ENCODE data around the gene SLC5A2.
"Not testable (repeated sequence)": the region's sequence is repeated elsewhere in the genome, so short reads cannot be mapped to it uniquely, and the experiment has no call there.

Gene SLC5A2

GRCh38 chr16:31491778-31492418 is 9.0 kb downstream of the SLC5A2 start:
- no peak for DNase-seq (ENCODE audit: insufficient read length, low spot score)
- FAIRE-seq = no peak
- TF ChIP-seq SPI1 (IDR thresholded peaks at IDR 0.05; ENCODE audit: low read depth, low read length) = no peak
- no peak for TF ChIP-seq PAX5 (IDR thresholded peaks at IDR 0.05; ENCODE audit: insufficient read depth, low read length, severe bottlenecking)
- TF ChIP-seq POLR2AphosphoS5 (IDR thresholded peaks at IDR 0.05; ENCODE audit: low read depth, low read length) = no peak
- no peak for TF ChIP-seq TAF1 (IDR thresholded peaks at IDR 0.05; ENCODE audit: low read depth, low read length)
- no peak for TF ChIP-seq POLR2A (IDR thresholded peaks at IDR 0.05; ENCODE audit: low read depth, low read length)
- no peak for TF ChIP-seq POU2F2 (IDR thresholded peaks at IDR 0.05; ENCODE audit: low read depth, low read length)

GRCh38 chr16:31493506-31494125 is 10.7 kb downstream of the SLC5A2 start:
- FAIRE-seq (no peak), DNase-seq (ENCODE audit: insufficient read length, low spot score) (no peak)
- no peak for TF ChIP-seq PAX5 (IDR thresholded peaks at IDR 0.05; ENCODE audit: insufficient read depth, low read length, severe bottlenecking)
- no peak for TF ChIP-seq POLR2AphosphoS5 (IDR thresholded peaks at IDR 0.05; ENCODE audit: low read depth, low read length)
- no peak for TF ChIP-seq POLR2A (IDR thresholded peaks at IDR 0.05; ENCODE audit: low read depth, low read length)
- no peak for TF ChIP-seq SPI1 (IDR thresholded peaks at IDR 0.05; ENCODE audit: low read depth, low read length)
- no peak for TF ChIP-seq POU2F2 (IDR thresholded peaks at IDR 0.05; ENCODE audit: low read depth, low read length)
- TF ChIP-seq TAF1 (IDR thresholded peaks at IDR 0.05; ENCODE audit: low read depth, low read length) = no peak

GRCh38 chr16:31496670-31497069 is 13.7 kb downstream of the SLC5A2 start:
- no peak for TF ChIP-seq POU2F2 (IDR thresholded peaks at IDR 0.05; ENCODE audit: low read depth, low read length)
- no peak for TF ChIP-seq TAF1 (IDR thresholded peaks at IDR 0.05; ENCODE audit: low read depth, low read length)
- TF ChIP-seq SPI1 (IDR thresholded peaks at IDR 0.05; ENCODE audit: low read depth, low read length) = no peak
- TF ChIP-seq POLR2AphosphoS5 (IDR thresholded peaks at IDR 0.05; ENCODE audit: low read depth, low read length) = no peak
- TF ChIP-seq PAX5 (IDR thresholded peaks at IDR 0.05; ENCODE audit: insufficient read depth, low read length, severe bottlenecking) = no peak
- no peak for TF ChIP-seq POLR2A (IDR thresholded peaks at IDR 0.05; ENCODE audit: low read depth, low read length)

GRCh38 chr16:31498493-31498892 is 15.6 kb downstream of the SLC5A2 start:
- no peak for DNase-seq (ENCODE audit: insufficient read length, low spot score)
- TF ChIP-seq POU2F2 (IDR thresholded peaks at IDR 0.05; ENCODE audit: low read depth, low read length) (no peak), SPI1 (IDR thresholded peaks at IDR 0.05; ENCODE audit: low read depth, low read length) (no peak), TAF1 (IDR thresholded peaks at IDR 0.05; ENCODE audit: low read depth, low read length) (no peak), POLR2A (IDR thresholded peaks at IDR 0.05; ENCODE audit: low read depth, low read length) (no peak), POLR2AphosphoS5 (IDR thresholded peaks at IDR 0.05; ENCODE audit: low read depth, low read length) (no peak), PAX5 (IDR thresholded peaks at IDR 0.05; ENCODE audit: insufficient read depth, low read length, severe bottlenecking) (no peak)
- no peak for FAIRE-seq

More at GRCh38 chr16:31496670-31497069, 13.7 kb downstream of the SLC5A2 start:
- FAIRE-seq = no peak
- DNase-seq (ENCODE audit: insufficient read length, low spot score) = no peak

GRCh38 chr16:31499928-31500327 is 17.0 kb downstream of the SLC5A2 start:
- TF ChIP-seq PAX5 (IDR thresholded peaks at IDR 0.05; ENCODE audit: insufficient read depth, low read length, severe bottlenecking) (no peak), POLR2A (IDR thresholded peaks at IDR 0.05; ENCODE audit: low read depth, low read length) (no peak), POLR2AphosphoS5 (IDR thresholded peaks at IDR 0.05; ENCODE audit: low read depth, low read length) (no peak), POU2F2 (IDR thresholded peaks at IDR 0.05; ENCODE audit: low read depth, low read length) (no peak), TAF1 (IDR thresholded peaks at IDR 0.05; ENCODE audit: low read depth, low read length) (no peak), SPI1 (IDR thresholded peaks at IDR 0.05; ENCODE audit: low read depth, low read length) (no peak)
- FAIRE-seq (no peak), DNase-seq (ENCODE audit: insufficient read length, low spot score) (no peak)

GRCh38 chr16:31501226-31501965 is 18.5 kb downstream of the SLC5A2 start:
- DNase-seq (ENCODE audit: insufficient read length, low spot score) (no peak), FAIRE-seq (no peak)
- no peak for TF ChIP-seq POU2F2 (IDR thresholded peaks at IDR 0.05; ENCODE audit: low read depth, low read length)
- no peak for TF ChIP-seq POLR2AphosphoS5 (IDR thresholded peaks at IDR 0.05; ENCODE audit: low read depth, low read length)
- no peak for TF ChIP-seq POLR2A (IDR thresholded peaks at IDR 0.05; ENCODE audit: low read depth, low read length)
- no peak for TF ChIP-seq PAX5 (IDR thresholded peaks at IDR 0.05; ENCODE audit: insufficient read depth, low read length, severe bottlenecking)
- no peak for TF ChIP-seq SPI1 (IDR thresholded peaks at IDR 0.05; ENCODE audit: low read depth, low read length)
- TF ChIP-seq TAF1 (IDR thresholded peaks at IDR 0.05; ENCODE audit: low read depth, low read length) = no peak

GRCh38 chr16:31501966-31502348 is 19.0 kb downstream of the SLC5A2 start:
- FAIRE-seq (no peak), DNase-seq (ENCODE audit: insufficient read length, low spot score) (no peak)
- TF ChIP-seq TAF1 (IDR thresholded peaks at IDR 0.05; ENCODE audit: low read depth, low read length) (no peak), SPI1 (IDR thresholded peaks at IDR 0.05; ENCODE audit: low read depth, low read length) (no peak), POLR2AphosphoS5 (IDR thresholded peaks at IDR 0.05; ENCODE audit: low read depth, low read length) (no peak), PAX5 (IDR thresholded peaks at IDR 0.05; ENCODE audit: insufficient read depth, low read length, severe bottlenecking) (no peak)

- DNase-seq (ENCODE audit: insufficient read length, low spot score) = no peak
- no peak for FAIRE-seq
- TF ChIP-seq POU2F2 (IDR thresholded peaks at IDR 0.05; ENCODE audit: low read depth, low read length) (no peak), SPI1 (IDR thresholded peaks at IDR 0.05; ENCODE audit: low read depth, low read length) (no peak), POLR2AphosphoS5 (IDR thresholded peaks at IDR 0.05; ENCODE audit: low read depth, low read length) (no peak), POLR2A (IDR thresholded peaks at IDR 0.05; ENCODE audit: low read depth, low read length) (no peak), PAX5 (IDR thresholded peaks at IDR 0.05; ENCODE audit: insufficient read depth, low read length, severe bottlenecking) (no peak), TAF1 (IDR thresholded peaks at IDR 0.05; ENCODE audit: low read depth, low read length) (no peak)
These were observed 20.1 kb downstream of the SLC5A2 start for GRCh38 chr16:31502981-31503380.

- not testable (repeated sequence) for FAIRE-seq; DNase-seq (ENCODE audit: insufficient read length, low spot score)
These were observed 20.6 kb downstream of the SLC5A2 start for GRCh38 chr16:31503555-31503954.
